Loucy (cell line): ENCODE data around the gene GCNT2.

Source experiments
- EZH2phosphoT487 ChIP-seq: fragments of 200-600 bp; IDR thresholded peaks from 2 replicates; pipeline ENCODE4 v1.6.1; 2018; ENCODE audit warnings: antibody characterized with exemption, mild to moderate bottlenecking, moderate library complexity, borderline replicate concordance
- TF ChIP-seq, protein P1 (sequence below): fragments of 200-600 bp; sonication (generic); conservative IDR thresholded peaks from 2 replicates; pipeline ENCODE4 v1.5.1; 2014; ENCODE audit warnings: mild to moderate bottlenecking, antibody characterized with exemption, low read length

DNA sequence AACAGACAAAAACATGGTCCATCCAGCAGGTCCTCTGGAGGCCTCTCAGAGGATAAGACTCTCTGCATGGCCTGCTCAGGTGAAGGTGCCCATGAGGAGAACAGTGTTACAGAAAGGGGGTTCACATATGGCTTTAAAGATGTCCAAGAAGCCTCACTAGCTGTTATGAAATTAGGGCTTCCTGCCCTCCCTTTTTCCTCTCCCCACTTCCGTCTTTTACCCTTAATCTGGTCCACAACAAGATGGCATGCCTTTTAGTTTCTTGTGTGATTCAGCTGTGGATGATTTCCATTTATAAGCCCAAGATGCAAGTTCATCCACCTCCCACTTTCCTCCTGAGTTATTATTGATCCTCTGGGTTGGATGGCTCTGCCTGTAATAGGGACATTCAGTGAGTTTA, 14.0 kb downstream of the GCNT2 start:
- TF ChIP-seq, protein P1, sequence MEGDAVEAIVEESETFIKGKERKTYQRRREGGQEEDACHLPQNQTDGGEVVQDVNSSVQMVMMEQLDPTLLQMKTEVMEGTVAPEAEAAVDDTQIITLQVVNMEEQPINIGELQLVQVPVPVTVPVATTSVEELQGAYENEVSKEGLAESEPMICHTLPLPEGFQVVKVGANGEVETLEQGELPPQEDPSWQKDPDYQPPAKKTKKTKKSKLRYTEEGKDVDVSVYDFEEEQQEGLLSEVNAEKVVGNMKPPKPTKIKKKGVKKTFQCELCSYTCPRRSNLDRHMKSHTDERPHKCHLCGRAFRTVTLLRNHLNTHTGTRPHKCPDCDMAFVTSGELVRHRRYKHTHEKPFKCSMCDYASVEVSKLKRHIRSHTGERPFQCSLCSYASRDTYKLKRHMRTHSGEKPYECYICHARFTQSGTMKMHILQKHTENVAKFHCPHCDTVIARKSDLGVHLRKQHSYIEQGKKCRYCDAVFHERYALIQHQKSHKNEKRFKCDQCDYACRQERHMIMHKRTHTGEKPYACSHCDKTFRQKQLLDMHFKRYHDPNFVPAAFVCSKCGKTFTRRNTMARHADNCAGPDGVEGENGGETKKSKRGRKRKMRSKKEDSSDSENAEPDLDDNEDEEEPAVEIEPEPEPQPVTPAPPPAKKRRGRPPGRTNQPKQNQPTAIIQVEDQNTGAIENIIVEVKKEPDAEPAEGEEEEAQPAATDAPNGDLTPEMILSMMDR, result no peak
- no peak for TF ChIP-seq EZH2phosphoT487
